Gastroesophageal sphincter (tissue), 3 donors: ENCODE results near the gene TNFAIP8L2.

Source experiments
- CTCF ChIP-seq, 4 experiments: fragments of 200-600 bp in 2 of 4; fragments of 450-650 bp in 2 of 4; sonication (generic) in 1 of 4; IDR thresholded peaks; one replicate each; pipeline ENCODE4 v1.5.1; 2017 to 2019; ENCODE audit warnings: antibody characterized with exemption in 4 of 4, mild to moderate bottlenecking in 2 of 4, moderate library complexity in 2 of 4
- EP300 ChIP-seq: sonication (generic); formaldehyde crosslinking; IDR thresholded peaks from one replicate; pipeline ENCODE4 v1.6.1; 2017; ENCODE audit warnings: antibody characterized with exemption, mild to moderate bottlenecking
- POLR2A ChIP-seq, 2 donors: fragments of 450-650 bp; IDR thresholded peaks; one replicate each; pipeline ENCODE4 v1.6.1; 2017; ENCODE audit warnings: antibody characterized with exemption in 2 of 2, mild to moderate bottlenecking in 2 of 2, moderate library complexity in 1 of 2
- POLR2AphosphoS5 ChIP-seq: sonication (generic); formaldehyde crosslinking; IDR thresholded peaks from one replicate; pipeline ENCODE4 v1.6.1; 2017; ENCODE audit warnings: antibody characterized with exemption

DNA sequence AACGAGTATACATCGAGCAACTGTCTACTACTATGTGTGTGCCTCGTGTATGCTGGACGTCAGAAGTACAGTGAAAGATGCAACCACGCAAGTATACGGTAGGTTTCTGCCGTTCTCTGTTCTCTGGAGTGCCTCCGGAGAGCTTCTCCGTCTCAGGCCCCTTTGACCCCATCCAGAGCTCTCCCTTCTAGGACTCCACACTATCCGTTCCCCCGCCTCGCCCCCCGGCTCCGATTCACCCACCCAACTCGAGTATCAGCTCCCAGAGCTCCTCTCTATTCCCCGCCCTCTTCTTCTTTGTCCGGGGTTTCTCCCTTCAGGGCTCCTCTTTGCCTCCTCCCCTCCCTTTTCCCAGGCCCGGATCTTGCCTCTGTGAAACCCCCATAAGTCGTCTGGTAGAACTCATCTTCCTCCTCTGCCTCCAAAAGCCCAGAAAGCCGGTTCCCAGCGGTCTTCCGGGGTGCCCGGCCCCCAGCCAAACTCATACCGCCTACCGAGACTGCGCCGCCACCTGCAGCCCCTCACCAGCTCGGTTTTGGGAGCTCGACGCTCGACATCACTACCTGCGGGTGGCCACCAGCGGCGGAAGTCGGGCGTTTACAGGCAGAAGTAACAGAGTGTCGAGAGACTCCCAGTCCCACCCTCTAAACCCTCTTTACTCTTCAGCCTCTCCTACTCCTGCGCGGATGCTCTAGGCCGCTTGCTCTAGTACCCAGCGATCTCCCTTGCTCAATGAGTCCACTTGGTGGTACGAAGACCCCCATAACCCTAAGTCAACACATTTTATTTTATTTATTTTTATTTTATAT is 33.4 kb downstream of the TNFAIP8L2 start, which contains the start of gene VPS72:
- TF ChIP-seq CTCF (IDR thresholded peaks at IDR 0.05) (peak in 3 of 4 experiments; percentile 23 to 68 (median 59)), POLR2A (IDR thresholded peaks at IDR 0.05) (peak; percentile 35 to 56), POLR2AphosphoS5 (peak; percentile 77), EP300 (no peak)
